Heart left ventricle (tissue), 13 donors: Measurements from ENCODE around the gene GALNT13.

ENCODE experiments used
- POLR2A ChIP-seq, 2 donors: fragments of 450-650 bp; IDR thresholded peaks; one replicate each; pipeline ENCODE4 v1.6.1; 2017; ENCODE audit warnings: antibody characterized with exemption in 2 of 2, mild to moderate bottlenecking in 2 of 2, moderate library complexity in 2 of 2
- TF ChIP-seq, protein P1 (sequence below), 12 donors: fragments of 200-600 bp; sonication (generic) in 4 of 12; IDR thresholded peaks; one replicate each; pipeline versions ENCODE4 v1.5.0 to v1.8.0; 2018 to 2022; ENCODE audit warnings: antibody characterized with exemption in 12 of 12, mild to moderate bottlenecking in 5 of 12
- donor health status: ischemic (EF 13 %, LVEDD 7.1; RV severe dilation, severe dysfunction).
- donor health status: DM: no; HTN: yes; CAD: no.
- donor health status: DM: no; HTN: no; CAD: no.
- donor health status: ischemic (EF 25% LVEDD 6.9; RV normal size, moderate dysfunction).
- donor health status: ischemic (EF 25% LVEDD 5.7; RV mildly dilated, moderate dysfunction).
- donor health status: ischemic (EF 35%, LVEDD 5.7; RV mildly dilated, moderate dysfunction).
- donor health status: nonischemic (EF 11% LVEDD 7.7; RV severe dilation, severe dysfunction).
- donor health status: DM: yes; HTN: yes; CAD: no.
- donor health status: PGD.
- donor health status: ischemic (EF 29% LVEDD 5.4; RV normal size, mild dysfunction).
- donor health status: nonischemic (EF 23%, LVEDD 6.1; RV moderate dilation, normal function).

DNA sequence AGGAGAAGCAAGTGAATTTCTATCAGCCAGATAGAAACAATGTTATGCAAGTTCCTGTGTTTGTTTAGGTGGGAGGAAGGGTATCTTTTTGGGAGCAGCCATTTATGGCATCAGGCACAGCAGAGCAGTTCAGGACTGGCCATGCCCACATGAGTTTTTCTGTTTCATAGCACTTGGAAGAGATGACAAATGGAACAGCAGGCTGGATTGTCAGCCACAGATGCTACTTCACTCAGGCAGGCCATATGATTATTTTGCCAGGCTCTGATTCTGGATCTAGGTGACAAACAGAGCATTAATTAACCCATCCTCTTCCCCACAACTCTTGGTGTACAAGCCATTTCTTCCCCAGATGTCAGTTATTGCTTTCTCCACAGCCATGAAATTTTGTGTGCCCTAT lies 63.8 kb downstream of the GALNT13 start:
- TF ChIP-seq, protein P1, sequence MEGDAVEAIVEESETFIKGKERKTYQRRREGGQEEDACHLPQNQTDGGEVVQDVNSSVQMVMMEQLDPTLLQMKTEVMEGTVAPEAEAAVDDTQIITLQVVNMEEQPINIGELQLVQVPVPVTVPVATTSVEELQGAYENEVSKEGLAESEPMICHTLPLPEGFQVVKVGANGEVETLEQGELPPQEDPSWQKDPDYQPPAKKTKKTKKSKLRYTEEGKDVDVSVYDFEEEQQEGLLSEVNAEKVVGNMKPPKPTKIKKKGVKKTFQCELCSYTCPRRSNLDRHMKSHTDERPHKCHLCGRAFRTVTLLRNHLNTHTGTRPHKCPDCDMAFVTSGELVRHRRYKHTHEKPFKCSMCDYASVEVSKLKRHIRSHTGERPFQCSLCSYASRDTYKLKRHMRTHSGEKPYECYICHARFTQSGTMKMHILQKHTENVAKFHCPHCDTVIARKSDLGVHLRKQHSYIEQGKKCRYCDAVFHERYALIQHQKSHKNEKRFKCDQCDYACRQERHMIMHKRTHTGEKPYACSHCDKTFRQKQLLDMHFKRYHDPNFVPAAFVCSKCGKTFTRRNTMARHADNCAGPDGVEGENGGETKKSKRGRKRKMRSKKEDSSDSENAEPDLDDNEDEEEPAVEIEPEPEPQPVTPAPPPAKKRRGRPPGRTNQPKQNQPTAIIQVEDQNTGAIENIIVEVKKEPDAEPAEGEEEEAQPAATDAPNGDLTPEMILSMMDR (IDR thresholded peaks at IDR 0.05), result no peak
- TF ChIP-seq POLR2A (IDR thresholded peaks at IDR 0.05), result no peak
